IPS DF 4.7 (cell line): ENCODE measurements around the gene SHMT1.
A peak's percentile ranks its signal among the peaks of the same experiment; 100 is the strongest.
"Not testable (repeated sequence)": the region's sequence is repeated elsewhere in the genome, so short reads cannot be mapped to it uniquely, and the experiment has no call there.

ENCODE experiments used
- DNase-seq: peaks from one replicate; pipeline ENCODE4 v3.0.0-alpha.2; 2013; ENCODE audit warnings: low spot score; ENCODE audit errors: extremely low read depth

SHMT1 gene

DNA sequence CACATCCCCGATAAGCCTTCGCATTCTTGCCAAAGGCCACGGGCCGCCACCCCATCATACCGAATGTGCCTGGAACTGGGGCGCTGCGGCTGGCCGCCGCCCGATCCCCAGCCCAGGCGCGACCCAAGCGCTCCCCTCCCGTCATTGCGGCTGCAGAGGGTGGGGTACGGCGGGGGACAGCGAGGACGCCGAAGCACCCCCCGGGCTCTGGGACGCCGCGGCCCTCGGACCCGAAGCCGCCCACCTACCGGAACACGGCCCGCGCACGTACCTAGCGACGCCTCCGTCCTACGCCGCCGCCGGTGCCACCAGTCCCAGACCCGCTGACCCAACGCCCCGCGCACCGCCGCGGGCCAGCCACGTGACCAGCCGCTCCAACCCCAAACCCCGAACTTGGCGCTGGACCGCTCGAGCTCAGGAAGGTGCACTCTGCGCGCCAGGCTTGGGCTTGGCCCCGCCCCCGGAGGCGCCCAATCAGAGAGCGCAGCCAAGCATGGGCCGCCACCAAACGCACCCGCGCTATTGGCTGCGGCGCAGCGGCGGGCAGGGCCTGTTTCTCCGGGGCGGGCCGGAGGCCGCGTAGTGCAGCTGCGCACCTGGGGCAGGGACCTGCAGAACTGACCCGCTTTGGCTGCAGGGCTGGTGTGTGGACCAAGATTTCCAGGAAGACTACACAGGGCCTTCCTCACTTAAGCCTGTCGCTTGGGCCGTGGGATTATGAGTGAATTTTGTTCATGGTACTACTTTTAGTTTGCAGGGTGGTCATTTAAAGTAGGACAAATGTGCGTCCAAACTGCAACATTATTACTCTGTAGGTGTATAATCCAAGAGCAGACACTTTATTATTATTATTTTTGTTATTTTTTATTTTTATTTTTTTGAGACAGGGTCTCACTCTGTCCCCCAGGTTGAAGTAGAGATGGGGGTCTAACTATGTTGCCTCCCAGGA is at the start of gene SHMT1:
TSS of gene SHMT1 (minus strand) at position 450 of the 949 bp plus-strand sequence. CDS start 7,569 bp downstream, outside the sequence.
- peak; percentile 78 for DNase-seq

DNA sequence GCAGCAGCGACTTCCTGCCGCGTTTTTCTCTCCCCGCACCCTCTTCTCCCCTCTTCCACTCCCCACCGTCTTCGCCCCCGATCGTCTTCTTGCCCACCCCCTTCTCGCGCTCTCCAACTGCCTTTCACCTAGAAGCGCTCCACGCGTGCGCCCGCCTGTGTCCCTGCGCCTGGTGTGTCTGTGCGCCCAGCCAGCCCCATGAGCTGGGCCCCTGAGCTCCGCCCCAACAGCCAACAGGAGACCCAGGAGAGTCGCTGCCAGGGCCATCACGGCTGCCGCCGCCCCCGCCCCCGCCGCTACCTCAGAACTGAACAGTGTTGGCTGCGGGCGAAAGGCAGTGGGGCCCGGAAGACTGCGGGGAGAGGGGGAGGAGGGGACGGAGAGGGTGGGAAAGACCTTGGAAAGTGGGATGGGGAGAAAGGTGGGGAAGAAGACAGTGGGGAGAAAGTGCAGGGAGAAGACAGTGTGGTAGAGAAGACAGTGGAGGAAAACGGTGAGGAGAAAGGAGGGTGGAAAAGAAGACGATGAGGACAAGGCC is 48.7 kb upstream of the SHMT1 start:
- DNase-seq: not testable (repeated sequence)

DNA sequence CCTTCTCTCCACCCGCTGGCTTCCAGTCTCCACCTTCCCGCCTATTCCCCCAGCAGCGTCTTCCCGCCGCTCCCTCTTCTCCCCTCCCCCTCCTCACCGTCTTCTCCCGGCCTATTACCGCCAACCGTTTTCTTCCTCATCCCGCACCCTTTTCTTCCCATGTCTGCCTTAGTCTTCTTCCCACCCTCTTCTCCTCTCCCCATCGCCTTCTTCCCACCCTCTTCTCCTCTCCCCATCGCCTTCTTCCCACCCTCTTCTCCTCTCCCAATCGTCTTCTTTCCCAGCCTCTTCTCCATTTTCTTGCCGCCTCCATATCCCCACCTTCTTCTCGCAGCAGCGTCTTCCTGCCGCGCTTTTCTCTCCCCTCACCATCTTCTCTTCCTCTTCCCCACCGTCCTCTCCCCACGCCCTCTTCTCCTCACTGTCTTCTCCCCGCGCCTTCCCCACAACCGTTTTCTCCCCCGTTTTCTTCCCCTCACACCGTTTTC is 48.1 kb upstream of the SHMT1 start:
- DNase-seq: not testable (repeated sequence)

DNA sequence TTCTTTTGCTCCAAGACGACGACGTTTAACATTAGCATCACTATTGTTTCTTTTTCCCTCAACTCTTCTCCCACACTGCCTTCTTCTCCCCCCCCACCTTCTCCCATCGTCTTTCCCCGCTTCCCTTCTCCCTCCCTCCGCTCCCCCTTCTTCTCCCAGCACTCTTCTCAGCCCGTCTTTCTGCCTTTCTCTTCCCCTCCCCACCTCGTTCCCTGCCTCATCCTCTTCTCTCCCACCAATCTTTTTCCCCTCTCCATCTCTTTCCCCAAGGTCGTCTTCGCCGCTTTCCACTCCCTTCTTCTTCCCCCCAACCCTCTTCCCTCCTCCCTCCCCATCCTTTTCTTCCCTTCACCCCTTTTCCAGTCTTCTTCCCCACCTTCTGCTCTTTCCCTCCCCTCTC is 47.4 kb upstream of the SHMT1 start:
- DNase-seq: not testable (repeated sequence)

DNA sequence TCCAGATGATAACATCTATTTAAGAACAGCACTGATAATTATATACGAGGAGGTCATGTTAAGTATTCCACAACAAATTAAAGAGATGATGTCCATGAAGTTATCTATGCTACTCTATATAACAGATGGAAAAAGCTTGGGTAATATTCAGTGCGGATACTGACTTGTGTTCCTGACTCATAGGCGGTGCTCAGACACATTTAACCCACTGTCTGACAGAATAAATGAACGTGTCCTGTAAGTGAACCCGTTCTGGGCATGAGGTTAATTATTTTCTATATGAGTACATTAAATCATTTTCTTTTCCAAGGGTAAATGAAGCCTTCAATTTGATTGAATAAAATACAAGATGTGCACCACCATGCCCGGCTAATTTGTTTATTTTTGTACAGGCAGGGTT is 46.0 kb upstream of the SHMT1 start:
- not testable (repeated sequence) for DNase-seq

DNA sequence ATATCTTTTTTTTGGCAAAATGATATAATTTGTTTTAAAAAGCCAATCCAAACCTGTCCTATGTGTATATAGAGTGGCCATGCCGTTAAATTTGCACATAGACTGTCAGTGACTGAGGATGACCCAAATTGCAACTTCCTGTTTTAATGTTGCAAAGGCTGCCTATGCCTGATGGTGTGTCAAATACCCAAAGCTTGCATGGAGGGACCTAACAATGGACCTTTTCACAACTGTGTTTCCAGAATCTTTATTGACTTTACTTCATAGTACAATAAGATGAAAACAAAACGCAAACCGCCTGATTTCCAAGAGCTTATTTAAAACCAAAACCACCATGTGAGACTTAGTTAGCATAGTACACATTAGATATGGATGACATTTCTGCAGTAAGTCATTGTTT is 45.6 kb upstream of the SHMT1 start:
- not testable (repeated sequence) for DNase-seq

DNA sequence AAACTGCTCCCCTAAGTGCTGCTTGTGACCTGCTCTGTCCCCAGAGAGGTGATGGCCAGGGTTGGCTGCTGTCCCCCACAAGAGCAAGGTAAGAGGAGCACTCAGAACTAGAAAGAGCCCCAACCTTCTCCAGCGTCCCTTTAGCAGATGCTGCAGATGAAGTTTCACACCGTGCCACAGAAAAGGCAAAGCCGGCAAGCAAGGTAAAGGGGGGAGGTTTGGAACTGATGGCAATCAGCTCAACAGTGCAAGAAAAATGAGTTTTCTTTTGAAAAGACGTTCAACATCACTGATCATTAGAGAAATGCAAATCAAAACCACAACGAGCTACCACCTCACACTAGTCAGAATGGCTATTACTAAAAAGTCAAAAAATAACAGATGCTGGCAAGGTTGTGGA is 40.3 kb upstream of the SHMT1 start:
- DNase-seq: not testable (repeated sequence)

DNA sequence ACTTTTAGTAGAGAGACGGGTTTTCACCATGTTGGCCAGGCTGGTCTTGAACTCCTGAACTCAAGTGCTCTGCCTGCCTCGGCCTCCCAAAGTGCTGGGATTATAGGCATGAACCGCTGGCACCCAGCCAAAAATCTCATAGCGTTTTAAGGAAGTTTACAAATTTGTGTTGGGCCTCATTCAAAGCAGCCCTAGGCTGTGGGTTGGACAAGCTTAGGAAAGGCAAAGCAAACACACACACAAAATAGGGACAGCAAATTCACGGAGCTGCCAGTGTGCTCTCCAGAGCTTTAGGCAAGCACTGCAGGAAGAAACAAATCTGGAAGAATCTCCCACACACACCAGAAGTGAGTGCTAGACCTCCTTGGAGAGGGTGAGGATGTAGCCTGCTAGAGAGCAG is 39.8 kb upstream of the SHMT1 start:
- DNase-seq: not testable (repeated sequence)

DNA sequence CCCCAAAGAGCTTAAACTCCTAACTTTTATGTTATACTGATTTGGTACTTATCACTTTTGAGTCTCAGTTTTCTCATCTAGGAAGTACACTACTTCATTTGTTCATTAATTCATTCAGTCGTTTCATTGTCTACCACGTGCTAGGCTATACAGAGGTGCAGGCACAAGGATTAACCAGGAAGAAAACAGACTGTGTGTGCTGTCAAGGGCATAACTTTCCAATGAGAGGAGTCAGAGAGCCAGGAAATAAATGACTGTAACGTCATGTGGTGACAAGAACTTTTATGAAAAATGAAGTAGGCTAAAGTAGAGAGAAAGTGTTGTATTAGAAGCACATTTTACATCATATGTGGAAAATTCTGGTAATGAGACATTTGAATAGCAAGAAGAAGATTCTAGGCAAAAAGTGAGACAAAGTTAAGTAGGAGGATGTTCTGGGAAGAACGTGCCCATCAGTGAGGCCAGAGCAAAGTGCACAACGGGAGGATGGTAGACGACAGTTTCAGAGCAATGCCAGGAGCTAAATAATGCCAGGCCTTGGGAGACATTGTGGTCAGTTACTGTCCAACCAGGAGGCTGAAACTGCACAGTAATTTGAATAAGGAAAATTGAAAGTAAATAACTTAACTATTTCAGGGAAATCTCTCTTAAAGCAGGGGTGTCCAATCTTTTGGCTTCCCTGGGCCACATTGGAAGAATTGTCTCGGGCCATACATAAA is 38.7 kb upstream of the SHMT1 start:
- not testable (repeated sequence) for DNase-seq

DNA sequence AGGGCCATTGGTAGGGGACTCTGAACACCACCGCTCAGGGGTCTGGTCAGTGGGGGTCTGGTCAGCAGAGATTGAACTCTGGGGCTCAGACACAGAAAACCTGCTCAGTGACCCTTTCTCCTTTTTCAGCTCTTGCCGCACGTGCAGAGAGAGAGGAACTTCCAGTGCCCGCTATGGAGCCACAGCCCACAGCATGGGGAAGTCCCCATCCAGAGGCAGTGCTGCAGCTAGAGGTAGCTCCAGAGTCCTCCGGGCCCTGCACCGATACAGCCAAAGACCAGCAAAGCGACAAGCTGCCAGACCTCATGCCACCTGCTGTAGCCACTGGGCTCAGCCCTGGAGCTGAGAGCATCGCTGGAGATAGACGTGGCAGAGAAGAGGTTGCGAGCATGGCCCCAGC is 25.4 kb upstream of the SHMT1 start:
- not testable (repeated sequence) for DNase-seq

DNA sequence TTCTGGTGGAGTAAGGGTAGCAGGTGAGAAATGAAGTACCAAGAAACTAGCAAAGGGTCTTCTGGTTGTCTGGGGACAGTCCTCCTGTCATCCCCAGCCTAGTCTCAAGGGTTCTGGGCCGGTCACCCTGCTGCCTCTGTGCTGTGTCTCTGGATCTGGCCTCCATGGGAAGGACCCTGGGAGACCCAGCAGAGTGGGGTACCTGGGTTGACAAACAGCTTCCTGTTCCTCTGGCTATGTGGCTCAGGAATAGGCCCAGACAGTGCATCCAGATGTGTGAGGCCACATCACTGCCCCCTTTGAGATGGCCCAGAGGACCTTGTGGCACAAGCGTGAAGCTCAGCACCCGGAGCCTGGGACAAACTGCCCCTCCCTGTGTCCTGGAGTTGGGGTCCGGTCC is 24.9 kb upstream of the SHMT1 start:
- not testable (repeated sequence) for DNase-seq

DNA sequence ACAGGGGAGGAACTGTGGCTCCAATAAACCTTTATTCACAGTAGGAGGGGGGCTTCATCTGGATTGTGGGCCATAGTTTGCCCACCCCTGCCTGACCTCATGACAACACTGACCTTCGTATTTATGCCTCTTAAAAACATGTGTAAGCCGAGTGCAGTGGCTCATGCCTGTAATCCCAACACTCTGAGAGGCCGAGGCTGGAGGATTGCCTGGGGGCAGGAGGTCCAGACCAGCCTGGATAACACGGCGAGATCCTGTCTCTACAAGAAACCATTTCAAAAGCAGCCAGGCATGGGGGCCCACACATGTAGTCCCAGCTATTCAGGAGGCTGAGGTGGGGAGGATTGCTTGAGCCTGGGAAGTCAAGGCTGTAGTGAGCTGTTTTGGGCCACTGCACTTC is 24.2 kb upstream of the SHMT1 start:
- not testable (repeated sequence) for DNase-seq

DNA sequence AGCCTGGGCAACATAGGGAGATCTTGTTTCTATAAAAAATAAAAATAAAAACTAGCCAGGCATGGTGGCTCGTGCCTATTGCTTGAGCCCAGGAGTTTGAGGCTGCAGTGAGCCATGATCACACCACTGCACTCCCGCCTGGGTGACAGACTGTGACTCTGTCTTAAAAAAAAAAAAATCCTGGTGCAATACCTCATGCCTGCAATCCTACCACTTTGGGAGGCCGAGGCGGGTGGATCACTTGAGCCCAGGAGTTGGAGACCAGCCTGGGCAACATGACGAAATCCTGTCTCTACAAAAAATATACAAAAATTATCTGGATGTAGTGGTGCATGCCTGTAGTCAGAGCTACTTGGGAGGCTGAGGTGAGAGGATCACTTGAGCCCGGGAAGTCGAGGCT is 20.9 kb upstream of the SHMT1 start:
- not testable (repeated sequence) for DNase-seq

DNA sequence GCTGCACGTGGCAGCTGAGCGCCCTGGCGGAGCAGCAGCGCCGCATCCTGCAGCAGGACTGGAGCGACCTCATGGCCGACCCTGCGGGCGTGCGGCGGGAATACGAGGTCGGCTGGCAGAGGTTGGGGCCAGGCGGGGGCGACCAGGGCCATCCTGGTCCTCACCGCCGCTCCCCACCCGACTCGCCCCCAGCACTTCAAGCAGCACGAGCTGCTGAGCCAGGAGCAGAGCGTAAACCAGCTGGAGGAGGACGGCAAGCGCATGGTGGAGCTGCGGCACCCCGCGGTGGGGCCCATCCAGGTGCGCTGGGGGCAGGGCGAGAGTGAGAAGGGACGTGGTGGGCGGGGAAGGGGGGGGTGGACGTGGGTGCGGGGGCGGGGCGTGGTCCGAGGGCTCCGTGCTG is 19.7 kb upstream of the SHMT1 start:
- not testable (repeated sequence) for DNase-seq

DNA sequence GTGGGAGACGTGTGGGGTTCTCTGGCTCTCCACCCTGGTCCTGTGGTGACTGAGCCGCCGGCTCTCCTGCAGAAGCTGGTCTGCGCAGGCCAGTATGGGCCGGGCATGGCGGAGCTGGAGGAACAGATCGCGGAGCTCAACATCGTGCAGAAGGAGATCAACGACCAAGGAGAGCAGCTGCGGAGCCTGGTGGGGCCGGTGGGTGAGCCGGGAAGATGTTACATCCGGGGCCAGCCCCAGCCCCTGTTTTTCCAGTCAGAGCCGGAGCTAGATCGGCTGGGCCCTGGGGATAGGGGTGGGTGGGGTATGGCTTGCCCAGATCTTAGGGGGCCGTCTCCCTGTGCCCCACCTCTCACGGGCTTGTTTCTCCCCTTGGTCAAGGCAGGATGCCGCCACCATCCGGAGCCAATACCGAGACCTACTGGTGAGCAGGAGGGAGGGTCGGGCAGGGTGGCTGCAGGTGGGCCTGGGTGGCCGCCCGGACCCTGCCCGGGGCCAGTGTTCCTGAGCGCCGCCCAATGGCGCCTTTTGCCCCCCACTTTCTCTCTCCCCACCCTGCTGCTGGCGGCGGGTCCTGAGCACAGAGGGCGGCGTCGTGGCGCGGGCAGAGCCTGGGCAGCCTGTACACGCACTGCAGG is 19.2 kb upstream of the SHMT1 start:
- no peak for DNase-seq

DNA sequence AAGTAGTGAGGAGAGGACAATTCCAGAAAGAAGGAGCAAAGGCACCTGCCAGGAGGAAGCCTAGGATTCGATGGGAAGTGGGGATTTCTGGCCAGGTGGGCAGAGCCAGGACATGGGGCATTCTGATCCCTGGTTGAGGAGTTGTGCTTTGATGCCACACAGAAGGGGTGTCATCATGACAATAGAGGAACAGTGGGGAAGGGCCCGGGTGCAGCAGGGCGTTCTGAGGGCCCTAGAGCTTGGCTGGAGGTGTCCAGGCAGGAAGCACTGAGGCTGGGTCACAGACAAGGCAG is 18.5 kb upstream of the SHMT1 start:
- DNase-seq: no peak

DNA sequence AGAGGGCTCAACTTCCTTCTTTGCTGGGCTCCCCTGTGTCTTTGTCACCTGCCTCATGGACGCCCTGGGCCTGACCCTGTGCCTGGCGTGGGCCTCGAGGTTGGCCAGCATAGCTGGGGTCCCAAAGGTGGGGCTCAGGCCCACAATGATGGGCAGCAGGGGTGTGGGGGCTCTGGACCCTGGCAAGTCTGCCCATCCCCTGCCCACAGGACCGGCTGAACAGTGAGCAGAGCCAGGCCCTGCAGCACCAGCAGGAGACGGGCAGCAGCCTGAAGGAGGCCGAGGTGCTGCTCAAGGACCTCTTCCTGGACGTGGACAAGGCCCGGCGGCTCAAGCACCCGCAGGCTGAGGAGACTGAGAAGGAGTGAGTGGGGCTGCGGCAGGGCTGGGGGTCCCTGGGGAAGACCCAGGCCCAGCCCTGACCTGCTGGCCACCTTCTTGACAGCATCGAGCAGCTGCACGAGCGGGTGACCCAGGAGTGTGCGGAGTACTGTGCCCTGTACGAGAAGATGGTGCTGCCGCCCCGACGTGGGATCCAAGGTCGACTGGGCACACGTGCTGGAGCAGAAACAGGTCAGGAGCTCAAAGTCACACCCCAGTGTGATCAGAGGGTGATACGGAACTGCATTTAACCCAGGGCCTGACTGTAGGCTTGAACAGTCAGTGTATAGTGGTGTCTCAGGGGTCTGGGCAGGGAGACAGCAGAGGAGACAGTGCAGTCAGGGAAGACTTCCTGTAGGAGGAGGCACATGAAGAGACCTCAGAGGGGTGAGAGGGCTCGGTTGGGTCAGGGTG is 18.0 kb upstream of the SHMT1 start:
- DNase-seq: no peak

DNA sequence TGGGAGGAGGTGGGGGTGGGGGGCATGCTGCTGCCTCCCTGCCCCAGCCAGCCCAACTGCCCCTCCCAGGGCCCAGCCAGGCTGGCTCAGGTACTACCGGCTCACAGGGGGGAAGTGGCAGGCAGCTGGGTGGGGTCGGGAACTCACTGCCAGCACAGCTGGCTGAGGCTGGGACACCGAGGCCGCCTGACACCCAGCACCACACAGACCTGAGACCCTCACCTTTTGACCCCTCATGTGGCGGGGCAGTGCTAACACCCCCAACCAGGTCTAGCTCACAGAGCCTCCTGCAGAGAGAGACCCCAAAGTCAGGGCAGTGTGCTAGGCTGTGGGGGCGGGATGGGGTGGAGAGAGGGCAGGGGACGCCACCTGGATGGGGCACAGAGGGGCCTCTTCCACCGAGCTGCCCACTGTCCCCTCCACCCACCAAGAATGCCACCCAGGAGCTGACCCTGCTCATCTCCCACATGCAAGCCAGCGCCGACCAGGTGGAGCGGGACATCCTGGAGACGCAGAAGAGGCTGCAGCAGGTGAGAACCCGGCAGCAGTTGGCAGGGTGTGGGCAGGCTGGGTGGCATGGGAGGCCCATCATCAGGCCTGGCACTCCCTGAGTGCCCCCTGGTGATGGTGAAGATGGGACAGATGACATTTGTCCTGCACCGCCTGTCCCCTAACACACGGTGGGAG is 17.3 kb upstream of the SHMT1 start:
- no peak for DNase-seq

DNA sequence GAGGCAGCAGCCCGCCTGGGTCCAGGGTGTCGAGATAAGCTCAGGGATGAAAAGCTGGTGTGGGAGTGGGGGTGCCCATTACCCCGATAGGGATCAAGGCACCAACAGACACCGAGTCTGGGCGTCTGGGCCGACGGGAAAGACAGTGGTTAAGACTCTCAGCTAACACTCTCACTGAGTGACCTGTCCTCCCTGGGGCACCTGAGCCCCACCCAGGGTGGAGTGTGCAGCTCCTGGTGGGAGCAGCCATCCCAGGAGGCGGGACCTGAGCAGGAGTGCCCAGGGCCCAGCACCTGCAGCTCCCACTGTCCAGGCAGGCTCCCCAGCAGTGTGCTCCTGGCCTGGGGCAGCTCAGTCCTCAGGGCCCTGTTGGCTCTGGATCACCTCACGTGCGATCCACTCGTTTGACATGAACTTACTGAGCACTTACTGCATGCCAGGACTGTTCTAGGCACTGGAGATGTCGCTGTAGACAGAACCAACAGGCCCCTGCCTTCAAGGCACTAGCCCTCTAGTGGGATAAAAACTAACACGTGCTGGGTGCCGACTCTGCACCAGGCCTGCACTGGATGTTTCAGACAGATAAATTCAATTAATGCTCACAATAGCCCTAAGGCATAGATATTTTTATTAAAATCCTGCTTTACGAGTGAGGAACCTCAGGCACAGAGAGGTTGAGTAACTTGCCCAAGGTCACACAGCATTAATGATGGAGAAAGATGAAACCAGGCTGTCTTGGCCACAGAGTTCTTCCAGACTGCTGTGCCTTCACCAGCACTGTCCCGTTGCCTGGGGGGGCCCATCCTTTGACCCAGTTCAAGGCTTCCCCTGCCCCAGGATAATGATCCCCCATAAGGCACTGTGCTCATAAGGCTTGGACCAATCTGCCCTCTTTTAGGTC is 16.1 kb upstream of the SHMT1 start:
- DNase-seq: no peak
